WTC11 (cell line): ENCODE measurements around the gene FAM167B. TPM values are rescaled to one million over a fixed set of nuclear protein-coding genes. Genes with fewer than 3 reads are reported as not detected.

ENCODE experiments used
- ATAC-seq: fragments of 200-7000 bp; cut with Tn5 transposase; 2 replicates; pipeline ENCODE4 v1.10.0; 2021; ENCODE audit warnings: mild to moderate bottlenecking, moderate library complexity
- CTCF ChIA-PET: fragments of 300-600 bp; sonication (Branson Sonifier 250); formaldehyde crosslinking; loops from one replicate; lab custom pipeline; 2021; ENCODE audit warnings: antibody characterized with exemption; lab: Charles Lee
- POLR2A ChIA-PET: fragments of 350-600 bp; sonication (Branson Sonifier 250); formaldehyde crosslinking; loops from one replicate; lab custom pipeline; 2021; ENCODE audit warnings: antibody characterized with exemption; lab: Charles Lee
- DNase-seq: peaks from one replicate; pipeline ENCODE4 v3.0.0; 2021; ENCODE audit warnings: low spot score
- H3K27ac Mint-ChIP-seq: 2 replicates; pipeline ENCODE4 v1.8.0; 2021; ENCODE audit warnings: mixed read lengths
- H3K27me3 Mint-ChIP-seq: 2 replicates; pipeline ENCODE4 v1.8.0; 2021; ENCODE audit warnings: low read depth, mild to moderate bottlenecking, moderate library complexity, mixed read lengths
- H3K36me3 Mint-ChIP-seq: 2 replicates; pipeline ENCODE4 v1.8.0; 2021; ENCODE audit warnings: mixed read lengths
- H3K4me1 Mint-ChIP-seq: 2 replicates; pipeline ENCODE4 v1.8.0; 2022; ENCODE audit warnings: mixed read lengths
- H3K4me3 Mint-ChIP-seq: 2 replicates; pipeline ENCODE4 v1.8.0; 2021; ENCODE audit warnings: mild to moderate bottlenecking, moderate library complexity, mixed read lengths
- H3K9me3 Mint-ChIP-seq: 2 replicates; pipeline ENCODE4 v1.8.0; 2021; ENCODE audit warnings: mixed read lengths
- CBFB ChIP-seq: sonication (generic); formaldehyde crosslinking; IDR thresholded peaks from 2 replicates; pipeline ENCODE4 v1.8.1; 2022; ENCODE audit warnings: mild to moderate bottlenecking, low read depth, missing genetic modification reagents
- CREM ChIP-seq: sonication (generic); formaldehyde crosslinking; IDR thresholded peaks from 2 replicates; pipeline ENCODE4 v1.8.1; 2022; ENCODE audit warnings: mild to moderate bottlenecking, missing genetic modification reagents, moderate library complexity
- E2F1 ChIP-seq: sonication (generic); formaldehyde crosslinking; IDR thresholded peaks from 2 replicates; pipeline ENCODE4 v1.8.0; 2022; ENCODE audit warnings: mild to moderate bottlenecking, missing genetic modification reagents
- FOXJ3 ChIP-seq: sonication (generic); formaldehyde crosslinking; IDR thresholded peaks from 2 replicates; pipeline ENCODE4 v1.9.0; 2021; ENCODE audit warnings: missing genetic modification reagents, mild to moderate bottlenecking, borderline replicate concordance
- HMGXB4 ChIP-seq: sonication (generic); formaldehyde crosslinking; IDR thresholded peaks from 2 replicates; pipeline ENCODE4 v1.8.1; 2023; ENCODE audit warnings: mild to moderate bottlenecking, moderate library complexity, missing genetic modification reagents
- IRF2 ChIP-seq: sonication (generic); formaldehyde crosslinking; IDR thresholded peaks from 2 replicates; pipeline ENCODE4 v1.8.0; 2022; ENCODE audit warnings: low read depth, missing genetic modification reagents, borderline replicate concordance
- KAT7 ChIP-seq: sonication (generic); formaldehyde crosslinking; IDR thresholded peaks from 2 replicates; pipeline ENCODE4 v1.8.1; 2023; ENCODE audit warnings: missing genetic modification reagents, mild to moderate bottlenecking, borderline replicate concordance
- MLX ChIP-seq: sonication (generic); formaldehyde crosslinking; IDR thresholded peaks from 2 replicates; pipeline ENCODE4 v1.8.1; 2023; ENCODE audit warnings: mild to moderate bottlenecking, missing genetic modification reagents, moderate library complexity
- MXD4 ChIP-seq: fragments of 250-450 bp; sonication (Bioruptor Pico); IDR thresholded peaks from 2 replicates; pipeline ENCODE4 v1.8.0; 2021; ENCODE audit warnings: mild to moderate bottlenecking, moderate library complexity, borderline replicate concordance
- NR2C2 ChIP-seq: sonication (generic); formaldehyde crosslinking; IDR thresholded peaks from 2 replicates; pipeline ENCODE4 v1.8.0; 2022; ENCODE audit warnings: mild to moderate bottlenecking, missing genetic modification reagents
- RELA ChIP-seq: sonication (generic); formaldehyde crosslinking; IDR thresholded peaks from 2 replicates; pipeline ENCODE4 v1.8.1; 2022; ENCODE audit warnings: missing genetic modification reagents, mild to moderate bottlenecking, borderline replicate concordance
- TEAD4 ChIP-seq: sonication (generic); formaldehyde crosslinking; IDR thresholded peaks from 2 replicates; pipeline ENCODE4 v1.8.0; 2022; ENCODE audit warnings: mild to moderate bottlenecking, missing genetic modification reagents
- ZBTB21 ChIP-seq: sonication (generic); formaldehyde crosslinking; IDR thresholded peaks from 2 replicates; pipeline ENCODE4 v1.8.1; 2023; ENCODE audit warnings: mild to moderate bottlenecking, missing genetic modification reagents, borderline replicate concordance
- ZNF121 ChIP-seq: sonication (generic); formaldehyde crosslinking; IDR thresholded peaks from 2 replicates; pipeline ENCODE4 v1.8.0; 2023; ENCODE audit warnings: missing genetic modification reagents
- ZNF219 ChIP-seq: sonication (generic); formaldehyde crosslinking; IDR thresholded peaks from 2 replicates; pipeline ENCODE4 v1.8.0; 2023; ENCODE audit warnings: missing genetic modification reagents, mild to moderate bottlenecking, borderline replicate concordance
- ZNF232 ChIP-seq: sonication (generic); formaldehyde crosslinking; IDR thresholded peaks from 2 replicates; pipeline ENCODE4 v1.8.0; 2022; ENCODE audit warnings: mild to moderate bottlenecking, missing genetic modification reagents
- ZNF281 ChIP-seq: sonication (generic); formaldehyde crosslinking; IDR thresholded peaks from 2 replicates; pipeline ENCODE4 v1.8.0; 2023; ENCODE audit warnings: mild to moderate bottlenecking, missing genetic modification reagents
- ZNF317 ChIP-seq: sonication (generic); formaldehyde crosslinking; IDR thresholded peaks from 2 replicates; pipeline ENCODE4 v1.8.1; 2023; ENCODE audit warnings: low read depth, mild to moderate bottlenecking, moderate library complexity, missing genetic modification reagents, borderline replicate concordance
- total RNA-seq: library from RNA; stranded (reverse); gene quantifications from 3 replicates; pipeline ENCODE4 v1.2.3, GENCODE V29; 2021
- TF ChIP-seq, protein P1 (sequence below): sonication (generic); formaldehyde crosslinking; IDR thresholded peaks from 2 replicates; pipeline ENCODE4 v1.8.0; 2022; ENCODE audit warnings: mild to moderate bottlenecking, missing genetic modification reagents
- TF ChIP-seq, protein P2 (sequence below): fragments of 250-450 bp; sonication (Bioruptor Pico); IDR thresholded peaks from 2 replicates; pipeline ENCODE4 v1.9.0; 2021; ENCODE audit warnings: mild to moderate bottlenecking, borderline replicate concordance

Gene FAM167B
- total RNA-seq, 1 experiment from 2014 or later = 5.4 TPM

GRCh38 chr1:32256473-32257226, 9.6 kb downstream of the FAM167B start (continued):
- no peak for TF ChIP-seq MXD4
- TF ChIP-seq CBFB (CRISPR knock-in tag) = no peak
- TF ChIP-seq, protein P1, sequence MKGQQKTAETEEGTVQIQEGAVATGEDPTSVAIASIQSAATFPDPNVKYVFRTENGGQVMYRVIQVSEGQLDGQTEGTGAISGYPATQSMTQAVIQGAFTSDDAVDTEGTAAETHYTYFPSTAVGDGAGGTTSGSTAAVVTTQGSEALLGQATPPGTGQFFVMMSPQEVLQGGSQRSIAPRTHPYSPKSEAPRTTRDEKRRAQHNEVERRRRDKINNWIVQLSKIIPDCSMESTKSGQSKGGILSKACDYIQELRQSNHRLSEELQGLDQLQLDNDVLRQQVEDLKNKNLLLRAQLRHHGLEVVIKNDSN = no peak
- no peak for TF ChIP-seq ZNF232
- TF ChIP-seq, protein P2, sequence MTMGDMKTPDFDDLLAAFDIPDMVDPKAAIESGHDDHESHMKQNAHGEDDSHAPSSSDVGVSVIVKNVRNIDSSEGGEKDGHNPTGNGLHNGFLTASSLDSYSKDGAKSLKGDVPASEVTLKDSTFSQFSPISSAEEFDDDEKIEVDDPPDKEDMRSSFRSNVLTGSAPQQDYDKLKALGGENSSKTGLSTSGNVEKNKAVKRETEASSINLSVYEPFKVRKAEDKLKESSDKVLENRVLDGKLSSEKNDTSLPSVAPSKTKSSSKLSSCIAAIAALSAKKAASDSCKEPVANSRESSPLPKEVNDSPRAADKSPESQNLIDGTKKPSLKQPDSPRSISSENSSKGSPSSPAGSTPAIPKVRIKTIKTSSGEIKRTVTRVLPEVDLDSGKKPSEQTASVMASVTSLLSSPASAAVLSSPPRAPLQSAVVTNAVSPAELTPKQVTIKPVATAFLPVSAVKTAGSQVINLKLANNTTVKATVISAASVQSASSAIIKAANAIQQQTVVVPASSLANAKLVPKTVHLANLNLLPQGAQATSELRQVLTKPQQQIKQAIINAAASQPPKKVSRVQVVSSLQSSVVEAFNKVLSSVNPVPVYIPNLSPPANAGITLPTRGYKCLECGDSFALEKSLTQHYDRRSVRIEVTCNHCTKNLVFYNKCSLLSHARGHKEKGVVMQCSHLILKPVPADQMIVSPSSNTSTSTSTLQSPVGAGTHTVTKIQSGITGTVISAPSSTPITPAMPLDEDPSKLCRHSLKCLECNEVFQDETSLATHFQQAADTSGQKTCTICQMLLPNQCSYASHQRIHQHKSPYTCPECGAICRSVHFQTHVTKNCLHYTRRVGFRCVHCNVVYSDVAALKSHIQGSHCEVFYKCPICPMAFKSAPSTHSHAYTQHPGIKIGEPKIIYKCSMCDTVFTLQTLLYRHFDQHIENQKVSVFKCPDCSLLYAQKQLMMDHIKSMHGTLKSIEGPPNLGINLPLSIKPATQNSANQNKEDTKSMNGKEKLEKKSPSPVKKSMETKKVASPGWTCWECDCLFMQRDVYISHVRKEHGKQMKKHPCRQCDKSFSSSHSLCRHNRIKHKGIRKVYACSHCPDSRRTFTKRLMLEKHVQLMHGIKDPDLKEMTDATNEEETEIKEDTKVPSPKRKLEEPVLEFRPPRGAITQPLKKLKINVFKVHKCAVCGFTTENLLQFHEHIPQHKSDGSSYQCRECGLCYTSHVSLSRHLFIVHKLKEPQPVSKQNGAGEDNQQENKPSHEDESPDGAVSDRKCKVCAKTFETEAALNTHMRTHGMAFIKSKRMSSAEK (CRISPR knock-in tag) = no peak
- no peak for TF ChIP-seq ZNF219 (CRISPR knock-in tag)
- no peak for TF ChIP-seq HMGXB4 (CRISPR knock-in tag)
- no peak for TF ChIP-seq KAT7 (CRISPR knock-in tag)
- no peak for TF ChIP-seq FOXJ3 (CRISPR knock-in tag)
- TF ChIP-seq MLX (CRISPR knock-in tag) = no peak
- TF ChIP-seq ZNF281 (CRISPR knock-in tag) = no peak
- TF ChIP-seq CREM (CRISPR knock-in tag) = no peak
- no peak for TF ChIP-seq ZNF121 (CRISPR knock-in tag)
- TF ChIP-seq NR2C2 = no peak

DNA sequence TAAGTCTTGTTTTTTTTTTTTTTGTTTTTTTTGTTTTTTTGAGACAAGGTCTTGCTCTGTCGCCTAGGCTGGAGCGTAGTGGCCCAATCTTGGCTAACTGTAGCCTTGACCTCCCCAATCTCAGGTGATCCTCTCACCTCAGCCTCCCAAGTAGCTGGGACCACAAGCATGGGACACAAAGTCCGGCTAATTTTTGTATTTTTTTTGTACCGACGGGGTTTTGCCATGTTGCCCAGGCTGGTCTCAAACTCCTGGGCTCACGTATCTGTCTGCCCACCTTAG, 10.1 kb downstream of the FAM167B start:
- POLR2A ChIA-PET = no interaction called here
- Mint-ChIP-seq H3K9me3 (no peaks in the 10 kb centered on the region), H3K27me3 (no peaks in the 10 kb centered on the region), H3K27ac (no peak overlapping the region), H3K4me3 (no peak overlapping the region), H3K4me1 (peaks cover 4% of the 10 kb centered on the region; the same call in 1 of the 2 replicates), H3K36me3 (no peaks in the 10 kb centered on the region)
- DNase-seq (no peak), ATAC-seq (no peak)
- CTCF ChIA-PET = interaction anchor here (5.0 kb wide), 1 partner anchor 9 kb away, joined by 38 read pairs; no protein-coding TSS in a partner anchor
- TF ChIP-seq IRF2 (CRISPR knock-in tag) = no peak
- no peak for TF ChIP-seq ZNF317
- TF ChIP-seq ZBTB21 = no peak
- TF ChIP-seq TEAD4 (CRISPR knock-in tag) = no peak
- no peak for TF ChIP-seq RELA
- TF ChIP-seq, protein P2 (CRISPR knock-in tag) = no peak
- TF ChIP-seq E2F1 (CRISPR knock-in tag) = no peak
- no peak for TF ChIP-seq CREM (CRISPR knock-in tag)
